Liver (tissue), 9 donors: ENCODE measurements around the gene DHX15. TPM values are rescaled to one million over a fixed set of nuclear protein-coding genes. Genes with fewer than 3 reads are reported as not detected.
A peak's percentile ranks its signal among the peaks of the same experiment; 100 is the strongest.

Experiments used
- DNase-seq: peaks from one replicate; pipeline ENCODE4 v3.0.0-alpha.2; 2017; ENCODE audit warnings: low spot score
- H3K27ac ChIP-seq, 2 donors: one replicate each; pipeline ENCODE4 v1.7.0; 2013; ENCODE audit warnings: inconsistent platforms in 2 of 2, low read length in 2 of 2, control low read depth in 1 of 2, low read depth in 1 of 2, mild to moderate bottlenecking in 1 of 2
- H3K27me3 ChIP-seq, 4 donors: one replicate each; pipeline versions ENCODE4 v1.6.1 to v1.7.0; 2013; ENCODE audit warnings: low read length in 3 of 4, inconsistent platforms in 1 of 4, mild to moderate bottlenecking in 1 of 4, moderate library complexity in 1 of 4; ENCODE audit not compliant: control insufficient read depth in 4 of 4, insufficient read depth in 4 of 4
- H3K36me3 ChIP-seq, 4 donors: one replicate each; pipeline versions ENCODE4 v1.6.1 to v1.7.0; 2013; ENCODE audit warnings: low read length in 3 of 4, mild to moderate bottlenecking in 3 of 4, low read depth in 1 of 4, moderate library complexity in 1 of 4; ENCODE audit not compliant: control insufficient read depth in 4 of 4, insufficient read depth in 3 of 4
- H3K4me1 ChIP-seq, 4 donors: one replicate each; pipeline versions ENCODE4 v1.6.1 to v1.7.0; 2013; ENCODE audit warnings: low read length in 3 of 4, mild to moderate bottlenecking in 3 of 4, moderate library complexity in 1 of 4; ENCODE audit not compliant: control insufficient read depth in 4 of 4, insufficient read depth in 4 of 4
- H3K4me3 ChIP-seq, 3 donors: one replicate each; pipeline versions ENCODE4 v1.6.1 to v1.7.0; 2013; ENCODE audit warnings: low read length in 3 of 3, control low read depth in 1 of 3, low read depth in 1 of 3, mild to moderate bottlenecking in 1 of 3
- H3K9ac ChIP-seq, 2 donors: one replicate each; pipeline ENCODE4 v1.7.0; 2013; ENCODE audit warnings: low read length in 2 of 2, mild to moderate bottlenecking in 2 of 2, moderate library complexity in 2 of 2, control low read depth in 1 of 2, low read depth in 1 of 2
- H3K9me3 ChIP-seq, 4 donors: one replicate each; pipeline versions ENCODE4 v1.6.1 to v1.7.0; 2013; ENCODE audit warnings: low read length in 3 of 4; ENCODE audit not compliant: control insufficient read depth in 4 of 4
- EGR1 ChIP-seq, 2 donors: IDR thresholded peaks; 2 replicates each; pipeline ENCODE4 v1.6.1; 2016 to 2018; ENCODE audit warnings: antibody characterized with exemption in 2 of 2, low read depth in 2 of 2
- FOXA1 ChIP-seq: IDR thresholded peaks from 2 replicates; pipeline ENCODE4 v1.6.1; 2016; ENCODE audit warnings: antibody characterized with exemption
- HNF4A ChIP-seq, 2 donors: conservative IDR thresholded peaks; 2 replicates each; pipeline ENCODE4 v1.6.1; 2016; ENCODE audit warnings: antibody characterized with exemption in 2 of 2, mild to moderate bottlenecking in 2 of 2
- HNF4G ChIP-seq: IDR thresholded peaks from 2 replicates; pipeline ENCODE4 v1.6.1; 2016; ENCODE audit warnings: antibody characterized with exemption
- JUND ChIP-seq, 2 donors: IDR thresholded peaks; 2 replicates each; pipeline ENCODE4 v1.6.1; 2016; ENCODE audit warnings: antibody characterized with exemption in 2 of 2
- RAD21 ChIP-seq, 2 donors: IDR thresholded peaks; 2 replicates each; pipeline ENCODE4 v1.6.1; 2016; ENCODE audit warnings: antibody characterized with exemption in 2 of 2, mild to moderate bottlenecking in 2 of 2
- RXRA ChIP-seq, 2 donors: IDR thresholded peaks; 2 replicates each; pipeline ENCODE4 v1.6.1; 2017 to 2018; ENCODE audit warnings: antibody characterized with exemption in 2 of 2, mild to moderate bottlenecking in 1 of 2
- SP1 ChIP-seq: IDR thresholded peaks from 2 replicates; pipeline ENCODE4 v1.6.1; 2018; ENCODE audit warnings: antibody characterized with exemption, mild to moderate bottlenecking
- TAF1 ChIP-seq: conservative IDR thresholded peaks from 2 replicates; pipeline ENCODE4 v1.6.1; 2016; ENCODE audit warnings: antibody characterized with exemption, mild to moderate bottlenecking
- YY1 ChIP-seq: IDR thresholded peaks from 2 replicates; pipeline ENCODE4 v1.6.1; 2016; ENCODE audit warnings: antibody characterized with exemption, mild to moderate bottlenecking
- polyA plus RNA-seq, 2 donors: library from polyadenylated mRNA; stranded (reverse) in 1 of 2; unstranded in 1 of 2; fragments of 200-250 nt in 1 of 2; fragments of >200 nt in 1 of 2; fragmentation: Nextera tagmentation in 1 of 2; extraction: Ambion mirVana in 1 of 2; gene quantifications; one replicate each; pipeline versions ENCODE4 v1.2.1 to v1.2.3, GENCODE V29; 2013 to 2015
- total RNA-seq, 2 donors: library from RNA; depleted of rRNA; stranded (reverse); fragments of >200 nt; gene quantifications; one replicate each; pipeline ENCODE4 v1.2.3, GENCODE V29; 2014
- TF ChIP-seq, protein P1 (sequence below): IDR thresholded peaks from 2 replicates; pipeline ENCODE4 v1.6.1; 2016; ENCODE audit warnings: antibody characterized with exemption
- TF ChIP-seq, protein P2 (sequence below): IDR thresholded peaks from 2 replicates; pipeline ENCODE4 v1.6.1; 2016; ENCODE audit warnings: antibody characterized with exemption
- TF ChIP-seq, protein P3 (sequence below): IDR thresholded peaks from 2 replicates; pipeline ENCODE4 v1.6.1; 2016; ENCODE audit warnings: antibody characterized with exemption, mild to moderate bottlenecking
- TF ChIP-seq, protein P4 (sequence below): IDR thresholded peaks from 2 replicates; pipeline ENCODE4 v1.6.1; 2016; ENCODE audit warnings: antibody characterized with exemption
- donor health status: healthy.
- donor health status: healthy.
- donor health status: healthy.
- donor health status: healthy.
- donor health status: healthy.

Gene DHX15
- total and polyA plus RNA-seq, 4 donors = 25.2 to 80.9 (median 51.5) TPM

DNA sequence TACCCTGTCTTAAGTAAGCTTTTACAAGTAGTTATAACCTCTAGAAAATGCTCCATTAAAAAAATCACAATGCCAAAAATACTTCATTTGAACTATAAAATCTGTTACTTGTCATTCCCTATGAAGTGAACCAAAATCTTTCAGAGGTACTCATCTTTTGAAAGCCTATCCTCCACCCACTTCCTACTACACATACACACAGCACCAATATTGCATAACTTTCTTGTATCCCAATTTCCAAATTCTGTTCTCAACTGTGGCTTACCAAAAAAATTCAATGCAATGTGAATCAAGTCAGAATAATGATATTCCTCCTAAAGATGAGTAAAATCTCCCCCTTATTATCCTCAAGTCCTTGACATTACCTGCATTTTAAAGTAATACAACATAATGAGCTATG lies 15.9 kb downstream of the DHX15 start:
- H3K4me1 ChIP-seq = peaks cover 5 to 21% (median 9%) of the 10 kb centered on the region in 4 donors
- TF ChIP-seq, protein P1, sequence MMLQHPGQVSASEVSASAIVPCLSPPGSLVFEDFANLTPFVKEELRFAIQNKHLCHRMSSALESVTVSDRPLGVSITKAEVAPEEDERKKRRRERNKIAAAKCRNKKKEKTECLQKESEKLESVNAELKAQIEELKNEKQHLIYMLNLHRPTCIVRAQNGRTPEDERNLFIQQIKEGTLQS = no peak
- TF ChIP-seq FOXA1 (no peak), SP1 (no peak), HNF4A (conservative IDR thresholded peaks at IDR 0.05) (no peak), RXRA (IDR thresholded peaks at IDR 0.05) (no peak), RAD21 (IDR thresholded peaks at IDR 0.05) (no peak), JUND (IDR thresholded peaks at IDR 0.05) (no peak), YY1 (no peak), EGR1 (IDR thresholded peaks at IDR 0.05; ENCODE audit: low read depth in 2 of 2) (no peak), HNF4G (no peak), TAF1 (no peak)
- TF ChIP-seq, protein P2, sequence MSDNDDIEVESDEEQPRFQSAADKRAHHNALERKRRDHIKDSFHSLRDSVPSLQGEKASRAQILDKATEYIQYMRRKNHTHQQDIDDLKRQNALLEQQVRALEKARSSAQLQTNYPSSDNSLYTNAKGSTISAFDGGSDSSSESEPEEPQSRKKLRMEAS = no peak
- TF ChIP-seq, protein P3, sequence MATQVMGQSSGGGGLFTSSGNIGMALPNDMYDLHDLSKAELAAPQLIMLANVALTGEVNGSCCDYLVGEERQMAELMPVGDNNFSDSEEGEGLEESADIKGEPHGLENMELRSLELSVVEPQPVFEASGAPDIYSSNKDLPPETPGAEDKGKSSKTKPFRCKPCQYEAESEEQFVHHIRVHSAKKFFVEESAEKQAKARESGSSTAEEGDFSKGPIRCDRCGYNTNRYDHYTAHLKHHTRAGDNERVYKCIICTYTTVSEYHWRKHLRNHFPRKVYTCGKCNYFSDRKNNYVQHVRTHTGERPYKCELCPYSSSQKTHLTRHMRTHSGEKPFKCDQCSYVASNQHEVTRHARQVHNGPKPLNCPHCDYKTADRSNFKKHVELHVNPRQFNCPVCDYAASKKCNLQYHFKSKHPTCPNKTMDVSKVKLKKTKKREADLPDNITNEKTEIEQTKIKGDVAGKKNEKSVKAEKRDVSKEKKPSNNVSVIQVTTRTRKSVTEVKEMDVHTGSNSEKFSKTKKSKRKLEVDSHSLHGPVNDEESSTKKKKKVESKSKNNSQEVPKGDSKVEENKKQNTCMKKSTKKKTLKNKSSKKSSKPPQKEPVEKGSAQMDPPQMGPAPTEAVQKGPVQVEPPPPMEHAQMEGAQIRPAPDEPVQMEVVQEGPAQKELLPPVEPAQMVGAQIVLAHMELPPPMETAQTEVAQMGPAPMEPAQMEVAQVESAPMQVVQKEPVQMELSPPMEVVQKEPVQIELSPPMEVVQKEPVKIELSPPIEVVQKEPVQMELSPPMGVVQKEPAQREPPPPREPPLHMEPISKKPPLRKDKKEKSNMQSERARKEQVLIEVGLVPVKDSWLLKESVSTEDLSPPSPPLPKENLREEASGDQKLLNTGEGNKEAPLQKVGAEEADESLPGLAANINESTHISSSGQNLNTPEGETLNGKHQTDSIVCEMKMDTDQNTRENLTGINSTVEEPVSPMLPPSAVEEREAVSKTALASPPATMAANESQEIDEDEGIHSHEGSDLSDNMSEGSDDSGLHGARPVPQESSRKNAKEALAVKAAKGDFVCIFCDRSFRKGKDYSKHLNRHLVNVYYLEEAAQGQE = no peak
- TF ChIP-seq, protein P4, sequence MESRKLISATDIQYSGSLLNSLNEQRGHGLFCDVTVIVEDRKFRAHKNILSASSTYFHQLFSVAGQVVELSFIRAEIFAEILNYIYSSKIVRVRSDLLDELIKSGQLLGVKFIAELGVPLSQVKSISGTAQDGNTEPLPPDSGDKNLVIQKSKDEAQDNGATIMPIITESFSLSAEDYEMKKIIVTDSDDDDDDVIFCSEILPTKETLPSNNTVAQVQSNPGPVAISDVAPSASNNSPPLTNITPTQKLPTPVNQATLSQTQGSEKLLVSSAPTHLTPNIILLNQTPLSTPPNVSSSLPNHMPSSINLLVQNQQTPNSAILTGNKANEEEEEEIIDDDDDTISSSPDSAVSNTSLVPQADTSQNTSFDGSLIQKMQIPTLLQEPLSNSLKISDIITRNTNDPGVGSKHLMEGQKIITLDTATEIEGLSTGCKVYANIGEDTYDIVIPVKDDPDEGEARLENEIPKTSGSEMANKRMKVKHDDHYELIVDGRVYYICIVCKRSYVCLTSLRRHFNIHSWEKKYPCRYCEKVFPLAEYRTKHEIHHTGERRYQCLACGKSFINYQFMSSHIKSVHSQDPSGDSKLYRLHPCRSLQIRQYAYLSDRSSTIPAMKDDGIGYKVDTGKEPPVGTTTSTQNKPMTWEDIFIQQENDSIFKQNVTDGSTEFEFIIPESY = no peak

DNA sequence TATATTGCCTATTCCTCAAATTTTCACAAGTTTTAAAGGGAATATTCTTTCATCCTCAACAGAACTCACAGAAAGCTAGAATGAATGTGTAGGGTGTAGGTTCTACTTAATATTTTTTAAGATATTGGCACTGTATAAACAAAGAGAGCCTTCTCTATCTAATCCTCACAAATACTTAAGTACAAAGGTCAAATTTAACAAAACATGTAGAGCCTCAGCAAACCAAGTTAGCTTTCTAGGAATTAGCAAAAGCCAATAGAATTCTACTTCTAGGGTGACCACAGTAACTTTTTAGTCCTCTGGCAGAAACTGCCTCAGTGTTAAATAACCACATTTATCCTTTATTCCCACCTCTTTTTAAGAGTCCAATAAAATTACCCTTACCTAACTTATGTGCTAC lies 19.3 kb downstream of the DHX15 start:
- H3K27me3 ChIP-seq = no peaks in the 10 kb centered on the region
- no peak overlapping the region for H3K27ac ChIP-seq
- peaks cover 0 to 2% (median 0%) of the 10 kb centered on the region in 4 donors for H3K9me3 ChIP-seq
- TF ChIP-seq HNF4A (conservative IDR thresholded peaks at IDR 0.05) (peak in 1 of 2 donors; percentile 33), RXRA (IDR thresholded peaks at IDR 0.05) (no peak)
- H3K9ac ChIP-seq = no peak overlapping the region
- H3K36me3 ChIP-seq = peaks cover 0 to 5% (median under 1%) of the 10 kb centered on the region in 4 donors
- H3K4me3 ChIP-seq = no peak overlapping the region
- DNase-seq = no peak
- peaks cover 5 to 21% (median 8%) of the 10 kb centered on the region in 4 donors for H3K4me1 ChIP-seq

More for the DNA sequence above, 15.9 kb downstream of the DHX15 start:
- Histone ChIP-seq H3K27me3 (no peaks in the 10 kb centered on the region), H3K9me3 (no peaks in the 10 kb centered on the region), H3K4me3 (no peak overlapping the region), H3K9ac (no peak overlapping the region), H3K27ac (no peak overlapping the region), H3K36me3 (peaks cover 0 to 8% (median 4%) of the 10 kb centered on the region in 4 donors)
- no peak for DNase-seq
